HepG2 (cell line): ENCODE results near the gene PTCRA. TPM values are rescaled to one million over a fixed set of nuclear protein-coding genes. Genes with fewer than 3 reads are reported as not detected.

Experiments
- CEBPB ChIP-seq: IDR thresholded peaks from 2 replicates; pipeline ENCODE4 v1.6.1; 2011; ENCODE audit warnings: low read depth, low read length, improper control_type of control experiment, borderline replicate concordance
- HES4 ChIP-seq: sonication (generic); formaldehyde crosslinking; IDR thresholded peaks from 2 replicates; pipeline ENCODE4 v1.9.0; 2021; ENCODE audit warnings: mild to moderate bottlenecking, missing genetic modification reagents, borderline replicate concordance
- HHEX ChIP-seq: IDR thresholded peaks from 2 replicates; pipeline ENCODE4 v1.6.1; 2016; ENCODE audit warnings: control low read depth
- HMG20A ChIP-seq: IDR thresholded peaks from 2 replicates; pipeline ENCODE4 v1.6.1; 2016; ENCODE audit warnings: borderline replicate concordance
- IKZF4 ChIP-seq: sonication (generic); formaldehyde crosslinking; IDR thresholded peaks from 2 replicates; pipeline ENCODE4 v1.5.1; 2020; ENCODE audit warnings: borderline replicate concordance, mild to moderate bottlenecking, low read depth, missing genetic modification reagents; ENCODE audit errors: not compliant biosample characterization
- KAT7 ChIP-seq: IDR thresholded peaks from 2 replicates; pipeline ENCODE4 v1.6.1; 2018; ENCODE audit warnings: borderline replicate concordance, missing compliant biosample characterization
- MEIS2 ChIP-seq: sonication (generic); formaldehyde crosslinking; IDR thresholded peaks from 2 replicates; pipeline ENCODE4 v1.9.0; 2021; ENCODE audit warnings: mild to moderate bottlenecking, missing genetic modification reagents
- MTF2 ChIP-seq: sonication (generic); formaldehyde crosslinking; IDR thresholded peaks from 2 replicates; pipeline ENCODE4 v1.5.0; 2020; ENCODE audit warnings: missing genetic modification reagents, borderline replicate concordance
- RORA ChIP-seq: sonication (generic); formaldehyde crosslinking; IDR thresholded peaks from 2 replicates; pipeline ENCODE4 v1.5.0; 2020; ENCODE audit warnings: mild to moderate bottlenecking, missing genetic modification reagents, moderate library complexity
- SOX13 ChIP-seq, 3 experiments: fragments of 450-650 bp in 1 of 3; sonication (generic) in 1 of 3; formaldehyde crosslinking in 1 of 3; IDR thresholded peaks in 2 of 3; conservative IDR thresholded peaks in 1 of 3; 2 replicates each; pipeline versions ENCODE4 v1.5.0 to v1.6.1; 2016 to 2020; ENCODE audit warnings: antibody characterized with exemption in 1 of 3, mild to moderate bottlenecking in 1 of 3, missing compliant biosample characterization in 1 of 3, missing genetic modification reagents in 1 of 3, moderate library complexity in 1 of 3
- SRSF9 ChIP-seq: fragments of 200-400 bp; formaldehyde crosslinking; IDR thresholded peaks from 2 replicates; pipeline ENCODE4 v1.6.1; 2018; ENCODE audit warnings: borderline replicate concordance, mild to moderate bottlenecking, low read depth, low read length; ENCODE audit not compliant: insufficient read depth, poor library complexity, severe bottlenecking
- TBX2 ChIP-seq: sonication (generic); formaldehyde crosslinking; IDR thresholded peaks from 2 replicates; pipeline ENCODE4 v1.5.0; 2020; ENCODE audit warnings: missing genetic modification reagents, mild to moderate bottlenecking, borderline replicate concordance
- ZNF329 ChIP-seq: sonication (generic); formaldehyde crosslinking; IDR thresholded peaks from 2 replicates; pipeline ENCODE4 v1.9.0; 2021; ENCODE audit warnings: low read depth, mild to moderate bottlenecking, missing genetic modification reagents
- ZNF331 ChIP-seq: sonication (generic); formaldehyde crosslinking; IDR thresholded peaks from 2 replicates; pipeline ENCODE4 v1.4.0; 2020; ENCODE audit warnings: missing genetic modification reagents
- ZNF629 ChIP-seq: sonication (generic); formaldehyde crosslinking; conservative IDR thresholded peaks from 2 replicates; pipeline ENCODE4 v1.5.0; 2020; ENCODE audit warnings: missing genetic modification reagents
- ZNF761 ChIP-seq: sonication (generic); formaldehyde crosslinking; conservative IDR thresholded peaks from 2 replicates; pipeline ENCODE4 v1.4.0; 2020; ENCODE audit warnings: mild to moderate bottlenecking, missing genetic modification reagents
- polyA plus RNA-seq, 8 experiments: library from polyadenylated mRNA; depleted of rRNA in 3 of 8; stranded (reverse) in 7 of 8; unstranded in 1 of 8; fragments of >200 nt; fragmentation: Illumina TruSeq in 4 of 8; extraction: Trizol in 4 of 8; gene quantifications; 2 replicates each; pipeline versions ENCODE4 v1.2.1 to v1.2.3, GENCODE V29; 2011 to 2016; ENCODE audit warnings: low read depth in 4 of 8, missing spikeins in 1 of 8, mixed read lengths in 1 of 8; ENCODE audit not compliant: insufficient read depth in 1 of 8
- total RNA-seq, 5 experiments: library from RNA; depleted of rRNA; stranded (reverse); fragments of >200 nt; fragmentation: Illumina TruSeq; extraction: Trizol; gene quantifications; 2 replicates each; pipeline ENCODE4 v1.2.3, GENCODE V29; 2016; ENCODE audit warnings: low read depth in 1 of 5
- TF ChIP-seq, protein P1 (sequence below): sonication (generic); formaldehyde crosslinking; IDR thresholded peaks from 2 replicates; pipeline ENCODE4 v1.4.0; 2020; ENCODE audit warnings: mild to moderate bottlenecking, missing genetic modification reagents
- TF ChIP-seq, protein P2 (sequence below): sonication (generic); formaldehyde crosslinking; IDR thresholded peaks from 2 replicates; pipeline ENCODE4 v1.4.0; 2020; ENCODE audit warnings: missing genetic modification reagents
- TF ChIP-seq, protein P3 (sequence below): sonication (generic); formaldehyde crosslinking; IDR thresholded peaks from 2 replicates; pipeline ENCODE4 v1.4.0; 2020; ENCODE audit warnings: missing genetic modification reagents
- TF ChIP-seq, protein P4 (sequence below): sonication (generic); formaldehyde crosslinking; conservative IDR thresholded peaks from 2 replicates; pipeline ENCODE4 v1.4.0; 2020; ENCODE audit warnings: missing genetic modification reagents

Gene PTCRA
- total and polyA plus RNA-seq, 2 of the 13 experiments (the other 11 are each of a cell fraction or from before 2014, with no cell fraction given): not detected

DNA sequence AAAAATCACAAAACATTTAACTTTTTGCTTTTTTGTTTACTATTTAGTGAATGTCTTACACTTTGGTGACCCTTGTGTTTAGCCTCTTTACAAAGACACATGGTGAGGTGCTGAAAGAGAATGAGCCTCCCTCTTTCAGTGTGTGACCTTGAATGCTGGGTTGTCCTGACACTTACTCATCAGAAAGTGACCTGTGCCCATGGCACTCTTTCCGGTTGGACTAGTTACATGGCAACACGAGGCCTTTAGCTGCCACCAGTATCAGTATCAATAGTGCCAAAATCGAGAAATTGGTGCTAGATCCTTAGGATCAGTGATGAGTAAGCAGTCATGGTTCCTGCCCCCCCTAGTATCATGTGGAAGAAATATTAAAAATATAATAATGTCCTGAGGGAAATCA is 38.2 kb upstream of the PTCRA start (continued):
- TF ChIP-seq ZNF331: peak; percentile 45; the same call in 1 of the 2 replicates
- TF ChIP-seq TBX2 (CRISPR knock-in tag): peak; percentile 64; the same call in 1 of the 2 replicates
- TF ChIP-seq ZNF629 (CRISPR knock-in tag): peak; percentile 58
- TF ChIP-seq HES4 (CRISPR knock-in tag): no peak
- TF ChIP-seq KAT7 (CRISPR knock-in tag): no peak; the same call in 1 of the 2 replicates
- no peak for TF ChIP-seq SRSF9
- no peak for TF ChIP-seq SOX13 (IDR thresholded peaks at IDR 0.05)
- no peak; a peak in 1 of 4 replicates for TF ChIP-seq SOX13 (CRISPR knock-in tag; conservative IDR thresholded peaks at IDR 0.05 in 1 of 2, IDR thresholded peaks at IDR 0.05 in 1 of 2)
- TF ChIP-seq IKZF4 (CRISPR knock-in tag): no peak
- TF ChIP-seq HHEX (CRISPR knock-in tag): no peak
- no peak for TF ChIP-seq MEIS2 (CRISPR knock-in tag)
- TF ChIP-seq, protein P1, sequence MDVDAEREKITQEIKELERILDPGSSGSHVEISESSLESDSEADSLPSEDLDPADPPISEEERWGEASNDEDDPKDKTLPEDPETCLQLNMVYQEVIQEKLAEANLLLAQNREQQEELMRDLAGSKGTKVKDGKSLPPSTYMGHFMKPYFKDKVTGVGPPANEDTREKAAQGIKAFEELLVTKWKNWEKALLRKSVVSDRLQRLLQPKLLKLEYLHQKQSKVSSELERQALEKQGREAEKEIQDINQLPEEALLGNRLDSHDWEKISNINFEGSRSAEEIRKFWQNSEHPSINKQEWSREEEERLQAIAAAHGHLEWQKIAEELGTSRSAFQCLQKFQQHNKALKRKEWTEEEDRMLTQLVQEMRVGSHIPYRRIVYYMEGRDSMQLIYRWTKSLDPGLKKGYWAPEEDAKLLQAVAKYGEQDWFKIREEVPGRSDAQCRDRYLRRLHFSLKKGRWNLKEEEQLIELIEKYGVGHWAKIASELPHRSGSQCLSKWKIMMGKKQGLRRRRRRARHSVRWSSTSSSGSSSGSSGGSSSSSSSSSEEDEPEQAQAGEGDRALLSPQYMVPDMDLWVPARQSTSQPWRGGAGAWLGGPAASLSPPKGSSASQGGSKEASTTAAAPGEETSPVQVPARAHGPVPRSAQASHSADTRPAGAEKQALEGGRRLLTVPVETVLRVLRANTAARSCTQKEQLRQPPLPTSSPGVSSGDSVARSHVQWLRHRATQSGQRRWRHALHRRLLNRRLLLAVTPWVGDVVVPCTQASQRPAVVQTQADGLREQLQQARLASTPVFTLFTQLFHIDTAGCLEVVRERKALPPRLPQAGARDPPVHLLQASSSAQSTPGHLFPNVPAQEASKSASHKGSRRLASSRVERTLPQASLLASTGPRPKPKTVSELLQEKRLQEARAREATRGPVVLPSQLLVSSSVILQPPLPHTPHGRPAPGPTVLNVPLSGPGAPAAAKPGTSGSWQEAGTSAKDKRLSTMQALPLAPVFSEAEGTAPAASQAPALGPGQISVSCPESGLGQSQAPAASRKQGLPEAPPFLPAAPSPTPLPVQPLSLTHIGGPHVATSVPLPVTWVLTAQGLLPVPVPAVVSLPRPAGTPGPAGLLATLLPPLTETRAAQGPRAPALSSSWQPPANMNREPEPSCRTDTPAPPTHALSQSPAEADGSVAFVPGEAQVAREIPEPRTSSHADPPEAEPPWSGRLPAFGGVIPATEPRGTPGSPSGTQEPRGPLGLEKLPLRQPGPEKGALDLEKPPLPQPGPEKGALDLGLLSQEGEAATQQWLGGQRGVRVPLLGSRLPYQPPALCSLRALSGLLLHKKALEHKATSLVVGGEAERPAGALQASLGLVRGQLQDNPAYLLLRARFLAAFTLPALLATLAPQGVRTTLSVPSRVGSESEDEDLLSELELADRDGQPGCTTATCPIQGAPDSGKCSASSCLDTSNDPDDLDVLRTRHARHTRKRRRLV: no peak
- TF ChIP-seq, protein P2, sequence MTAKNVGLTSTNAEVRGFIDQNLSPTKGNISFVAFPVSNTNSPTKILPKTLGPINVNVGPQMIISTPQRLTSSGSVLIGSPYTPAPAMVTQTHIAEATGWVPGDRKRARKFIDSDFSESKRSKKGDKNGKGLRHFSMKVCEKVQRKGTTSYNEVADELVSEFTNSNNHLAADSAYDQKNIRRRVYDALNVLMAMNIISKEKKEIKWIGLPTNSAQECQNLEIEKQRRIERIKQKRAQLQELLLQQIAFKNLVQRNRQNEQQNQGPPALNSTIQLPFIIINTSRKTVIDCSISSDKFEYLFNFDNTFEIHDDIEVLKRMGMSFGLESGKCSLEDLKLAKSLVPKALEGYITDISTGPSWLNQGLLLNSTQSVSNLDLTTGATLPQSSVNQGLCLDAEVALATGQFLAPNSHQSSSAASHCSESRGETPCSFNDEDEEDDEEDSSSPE: no peak
- TF ChIP-seq ZNF761 (CRISPR knock-in tag): no peak
- TF ChIP-seq, protein P3, sequence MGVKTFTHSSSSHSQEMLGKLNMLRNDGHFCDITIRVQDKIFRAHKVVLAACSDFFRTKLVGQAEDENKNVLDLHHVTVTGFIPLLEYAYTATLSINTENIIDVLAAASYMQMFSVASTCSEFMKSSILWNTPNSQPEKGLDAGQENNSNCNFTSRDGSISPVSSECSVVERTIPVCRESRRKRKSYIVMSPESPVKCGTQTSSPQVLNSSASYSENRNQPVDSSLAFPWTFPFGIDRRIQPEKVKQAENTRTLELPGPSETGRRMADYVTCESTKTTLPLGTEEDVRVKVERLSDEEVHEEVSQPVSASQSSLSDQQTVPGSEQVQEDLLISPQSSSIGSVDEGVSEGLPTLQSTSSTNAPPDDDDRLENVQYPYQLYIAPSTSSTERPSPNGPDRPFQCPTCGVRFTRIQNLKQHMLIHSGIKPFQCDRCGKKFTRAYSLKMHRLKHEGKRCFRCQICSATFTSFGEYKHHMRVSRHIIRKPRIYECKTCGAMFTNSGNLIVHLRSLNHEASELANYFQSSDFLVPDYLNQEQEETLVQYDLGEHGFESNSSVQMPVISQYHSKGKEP (CRISPR knock-in tag): no peak
- peak; percentile 25; the same call in 1 of the 2 replicates for TF ChIP-seq HMG20A (CRISPR knock-in tag)
- TF ChIP-seq MTF2 (CRISPR knock-in tag): no peak
- TF ChIP-seq CEBPB: no peak
- TF ChIP-seq RORA: no peak
- TF ChIP-seq, protein P4, sequence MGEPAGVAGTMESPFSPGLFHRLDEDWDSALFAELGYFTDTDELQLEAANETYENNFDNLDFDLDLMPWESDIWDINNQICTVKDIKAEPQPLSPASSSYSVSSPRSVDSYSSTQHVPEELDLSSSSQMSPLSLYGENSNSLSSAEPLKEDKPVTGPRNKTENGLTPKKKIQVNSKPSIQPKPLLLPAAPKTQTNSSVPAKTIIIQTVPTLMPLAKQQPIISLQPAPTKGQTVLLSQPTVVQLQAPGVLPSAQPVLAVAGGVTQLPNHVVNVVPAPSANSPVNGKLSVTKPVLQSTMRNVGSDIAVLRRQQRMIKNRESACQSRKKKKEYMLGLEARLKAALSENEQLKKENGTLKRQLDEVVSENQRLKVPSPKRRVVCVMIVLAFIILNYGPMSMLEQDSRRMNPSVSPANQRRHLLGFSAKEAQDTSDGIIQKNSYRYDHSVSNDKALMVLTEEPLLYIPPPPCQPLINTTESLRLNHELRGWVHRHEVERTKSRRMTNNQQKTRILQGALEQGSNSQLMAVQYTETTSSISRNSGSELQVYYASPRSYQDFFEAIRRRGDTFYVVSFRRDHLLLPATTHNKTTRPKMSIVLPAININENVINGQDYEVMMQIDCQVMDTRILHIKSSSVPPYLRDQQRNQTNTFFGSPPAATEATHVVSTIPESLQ (CRISPR knock-in tag): 0 out of 2 replicates have a peak, but pooled peaks have one; percentile 38
- no peak for TF ChIP-seq ZNF329
